HepG2 (cell line): ENCODE results near the gene LRRC3. TPM values are rescaled to one million over a fixed set of nuclear protein-coding genes. Genes with fewer than 3 reads are reported as not detected.

ENCODE experiments used
- ARID2 ChIP-seq: sonication (generic); formaldehyde crosslinking; IDR thresholded peaks from 2 replicates; pipeline ENCODE4 v1.8.1; 2022; ENCODE audit warnings: mild to moderate bottlenecking, missing genetic modification reagents, borderline replicate concordance
- CENPBD1 ChIP-seq: sonication (generic); formaldehyde crosslinking; IDR thresholded peaks from 2 replicates; pipeline ENCODE4 v1.8.0; 2022; ENCODE audit warnings: missing genetic modification reagents, low read depth, mild to moderate bottlenecking, borderline replicate concordance
- CREBL2 ChIP-seq: sonication (generic); formaldehyde crosslinking; IDR thresholded peaks from 2 replicates; pipeline ENCODE4 v1.8.1; 2023; ENCODE audit warnings: missing genetic modification reagents, mild to moderate bottlenecking, borderline replicate concordance
- ELF3 ChIP-seq: IDR thresholded peaks from 2 replicates; pipeline ENCODE4 v1.6.1; 2016; ENCODE audit warnings: missing genetic modification reagents, missing compliant biosample characterization
- EP300 ChIP-seq, 3 experiments: sonication (generic) in 1 of 3; formaldehyde crosslinking in 1 of 3; IDR thresholded peaks; 2 replicates each; pipeline versions ENCODE4 v1.5.1 to v1.6.1; 2011 to 2020; ENCODE audit warnings: low read depth in 2 of 3, low read length in 2 of 3, borderline replicate concordance in 1 of 3, improper control_type of control experiment in 1 of 3, mild to moderate bottlenecking in 1 of 3, missing genetic modification reagents in 1 of 3, moderate library complexity in 1 of 3
- JUND ChIP-seq: sonication (generic); formaldehyde crosslinking; IDR thresholded peaks from 2 replicates; pipeline ENCODE4 v1.8.0; 2022; ENCODE audit warnings: mild to moderate bottlenecking, missing genetic modification reagents
- KLF11 ChIP-seq: IDR thresholded peaks from 2 replicates; pipeline ENCODE4 v1.6.1; 2016; ENCODE audit warnings: missing compliant biosample characterization
- MATR3 ChIP-seq: sonication (generic); formaldehyde crosslinking; IDR thresholded peaks from 2 replicates; pipeline ENCODE4 v1.4.0; 2020; ENCODE audit warnings: missing genetic modification reagents
- PRDM10 ChIP-seq: sonication (generic); formaldehyde crosslinking; IDR thresholded peaks from 2 replicates; pipeline ENCODE4 v1.4.0; 2020; ENCODE audit warnings: low read depth, missing genetic modification reagents
- PRPF4 ChIP-seq: fragments of 200-400 bp; formaldehyde crosslinking; IDR thresholded peaks from 2 replicates; pipeline ENCODE4 v1.6.1; 2016; ENCODE audit warnings: low read length, low read depth; ENCODE audit not compliant: poor library complexity, severe bottlenecking
- SALL1 ChIP-seq: sonication (generic); formaldehyde crosslinking; IDR thresholded peaks from 2 replicates; pipeline ENCODE4 v1.8.0; 2022; ENCODE audit warnings: mild to moderate bottlenecking, missing genetic modification reagents
- ZNF350 ChIP-seq: sonication (generic); formaldehyde crosslinking; IDR thresholded peaks from 2 replicates; pipeline ENCODE4 v1.4.0; 2020; ENCODE audit warnings: mild to moderate bottlenecking, low read depth, missing genetic modification reagents, borderline replicate concordance
- ZNF652 ChIP-seq: IDR thresholded peaks from 2 replicates; pipeline ENCODE4 v1.6.1; 2016; ENCODE audit warnings: low read depth, borderline replicate concordance
- ZNF687 ChIP-seq: sonication (generic); formaldehyde crosslinking; IDR thresholded peaks from 2 replicates; pipeline ENCODE4 v1.5.1; 2020; ENCODE audit warnings: mild to moderate bottlenecking, missing genetic modification reagents, moderate library complexity
- polyA plus RNA-seq, 8 experiments: library from polyadenylated mRNA; depleted of rRNA in 3 of 8; stranded (reverse) in 7 of 8; unstranded in 1 of 8; fragments of >200 nt; fragmentation: Illumina TruSeq in 4 of 8; extraction: Trizol in 4 of 8; gene quantifications; 2 replicates each; pipeline versions ENCODE4 v1.2.1 to v1.2.3, GENCODE V29; 2011 to 2016; ENCODE audit warnings: low read depth in 4 of 8, missing spikeins in 1 of 8, mixed read lengths in 1 of 8; ENCODE audit not compliant: insufficient read depth in 1 of 8
- total RNA-seq, 5 experiments: library from RNA; depleted of rRNA; stranded (reverse); fragments of >200 nt; fragmentation: Illumina TruSeq; extraction: Trizol; gene quantifications; 2 replicates each; pipeline ENCODE4 v1.2.3, GENCODE V29; 2016; ENCODE audit warnings: low read depth in 1 of 5

LRRC3 gene
- total and polyA plus RNA-seq, 2 of the 13 experiments (the other 11 are each of a cell fraction or from before 2014, with no cell fraction given) = 4.8 to 16.5 TPM

- TF ChIP-seq PRPF4 = no peak
- TF ChIP-seq KLF11 = no peak
- peak; percentile 85 for TF ChIP-seq ZNF687
- TF ChIP-seq JUND (CRISPR knock-in tag) = peak; percentile 46; the same call in 1 of the 2 replicates
- TF ChIP-seq ZNF652 = no peak
- TF ChIP-seq EP300 (IDR thresholded peaks at IDR 0.05; ENCODE audit: low read depth in 2 of 2, low read length in 2 of 2) = no peak
- no peak for TF ChIP-seq EP300 (CRISPR knock-in tag; IDR thresholded peaks at IDR 0.05; ENCODE audit: borderline replicate concordance)
- TF ChIP-seq SALL1 (CRISPR knock-in tag) = 0 out of 2 replicates have a peak, but pooled peaks have one; percentile 40
- no peak for TF ChIP-seq ELF3
- peak; percentile 53; the same call in 1 of the 2 replicates for TF ChIP-seq ZNF350 (CRISPR knock-in tag)
- TF ChIP-seq MATR3 (CRISPR knock-in tag) = no peak
- no peak for TF ChIP-seq CENPBD1
- TF ChIP-seq ARID2 (CRISPR knock-in tag) = no peak
- TF ChIP-seq CREBL2 (CRISPR knock-in tag) = no peak
- no peak for TF ChIP-seq PRDM10 (CRISPR knock-in tag)
These were observed 55.4 kb downstream of the LRRC3 start (continued) for GRCh38 chr21:44510508-44511218.
